AG04450 (cell line): ENCODE data around the gene TIGIT. TPM values are rescaled to one million over a fixed set of nuclear protein-coding genes. Genes with fewer than 3 reads are reported as not detected.
A peak's percentile ranks its signal among the peaks of the same experiment; 100 is the strongest.

Source experiments
- CTCF ChIA-PET: fragments of 300-600, 350-600 bp; formaldehyde crosslinking; extraction: SDS; loops from one replicate; lab custom pipeline; 2022; ENCODE audit warnings: antibody characterized with exemption, inconsistent platforms; lab: Charles Lee
- POLR2A ChIA-PET: fragments of 350-600 bp; formaldehyde crosslinking; extraction: SDS; loops from one replicate; lab custom pipeline; 2021; ENCODE audit warnings: antibody characterized with exemption, inconsistent platforms; lab: Yijun Ruan, JAX
- DNase-seq: peaks from one replicate; pipeline ENCODE4 v3.0.0-alpha.2; 2011; ENCODE audit warnings: low read depth, low spot score
- H3K27ac ChIP-seq: one replicate; pipeline ENCODE4 v1.5.1; 2012; ENCODE audit warnings: low read depth, low read length, control low read depth
- H3K27me3 ChIP-seq: one replicate; pipeline ENCODE4 v1.6.0; 2012; ENCODE audit warnings: low read length; ENCODE audit not compliant: control insufficient read depth, insufficient read depth
- H3K4me3 ChIP-seq: 2 replicates; pipeline ENCODE4 v1.5.1; 2011; ENCODE audit warnings: mild to moderate bottlenecking, low read depth, low read length, control low read depth
- H3K9me3 ChIP-seq: 2 replicates; pipeline ENCODE4 v1.5.1; 2012; ENCODE audit warnings: low read length; ENCODE audit not compliant: control insufficient read depth, insufficient read depth
- polyA plus RNA-seq: library from polyadenylated mRNA; depleted of rRNA; stranded (reverse); fragments of >200 nt; gene quantifications from 2 replicates; pipeline ENCODE4 v1.2.3, GENCODE V29; 2011
- TF ChIP-seq, protein P1 (sequence below): IDR thresholded peaks from 2 replicates; pipeline ENCODE4 v1.5.1; 2011; ENCODE audit warnings: low read depth, low read length, control low read depth, inconsistent platforms

TIGIT gene
- polyA plus RNA-seq, 1 experiment, result not detected

DNA sequence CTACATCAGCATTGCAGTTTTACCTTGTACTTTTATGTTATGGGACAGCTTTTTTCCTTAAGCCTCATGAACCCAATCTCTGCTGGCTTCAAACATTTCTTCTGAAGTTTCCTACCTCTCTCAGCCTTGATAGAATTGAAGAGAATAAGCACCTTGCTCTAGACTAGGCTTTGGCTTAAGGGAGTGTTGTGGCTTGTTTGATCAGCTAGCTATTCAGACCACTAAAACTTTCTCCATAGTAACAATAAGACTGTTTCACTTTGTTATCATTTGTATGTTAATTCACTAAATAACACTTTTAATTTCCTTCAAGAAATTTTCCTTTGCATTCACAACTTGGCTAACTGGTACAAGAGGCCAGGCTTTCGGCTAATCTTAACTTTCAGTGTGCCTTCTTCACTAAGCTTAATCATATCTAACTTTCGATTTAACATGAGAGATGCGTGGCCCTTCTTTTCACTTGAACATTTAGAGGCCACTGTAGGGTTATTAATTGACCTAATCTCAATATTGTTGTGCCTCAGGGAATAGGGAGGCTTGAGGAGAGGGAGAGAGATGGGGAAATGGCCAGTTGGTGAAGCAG lies 8.1 kb upstream of the TIGIT start:
- CTCF ChIA-PET, result no interaction called here
- H3K27ac ChIP-seq, result no peak overlapping the region
- POLR2A ChIA-PET, result no interaction called here

DNA sequence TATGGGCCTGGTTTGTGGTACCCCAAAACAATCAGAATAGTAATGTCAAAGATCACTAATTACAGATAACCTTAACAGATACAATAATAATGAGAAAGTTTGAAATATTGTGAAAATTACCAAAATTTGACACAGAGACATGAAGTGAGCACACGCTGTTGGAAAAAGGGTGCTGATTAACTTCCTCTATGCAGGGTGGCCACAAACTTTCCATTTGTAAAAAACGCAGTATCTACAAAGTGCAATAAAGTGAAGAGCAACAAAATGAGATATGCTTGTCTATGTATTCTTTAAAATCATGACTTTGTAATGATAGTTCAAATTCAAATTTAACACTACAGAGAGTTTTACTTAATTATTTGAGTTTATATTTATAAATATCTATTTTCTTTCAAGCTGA lies 7.6 kb upstream of the TIGIT start:
- CTCF ChIA-PET, result no interaction called here
- TF ChIP-seq, protein P1, sequence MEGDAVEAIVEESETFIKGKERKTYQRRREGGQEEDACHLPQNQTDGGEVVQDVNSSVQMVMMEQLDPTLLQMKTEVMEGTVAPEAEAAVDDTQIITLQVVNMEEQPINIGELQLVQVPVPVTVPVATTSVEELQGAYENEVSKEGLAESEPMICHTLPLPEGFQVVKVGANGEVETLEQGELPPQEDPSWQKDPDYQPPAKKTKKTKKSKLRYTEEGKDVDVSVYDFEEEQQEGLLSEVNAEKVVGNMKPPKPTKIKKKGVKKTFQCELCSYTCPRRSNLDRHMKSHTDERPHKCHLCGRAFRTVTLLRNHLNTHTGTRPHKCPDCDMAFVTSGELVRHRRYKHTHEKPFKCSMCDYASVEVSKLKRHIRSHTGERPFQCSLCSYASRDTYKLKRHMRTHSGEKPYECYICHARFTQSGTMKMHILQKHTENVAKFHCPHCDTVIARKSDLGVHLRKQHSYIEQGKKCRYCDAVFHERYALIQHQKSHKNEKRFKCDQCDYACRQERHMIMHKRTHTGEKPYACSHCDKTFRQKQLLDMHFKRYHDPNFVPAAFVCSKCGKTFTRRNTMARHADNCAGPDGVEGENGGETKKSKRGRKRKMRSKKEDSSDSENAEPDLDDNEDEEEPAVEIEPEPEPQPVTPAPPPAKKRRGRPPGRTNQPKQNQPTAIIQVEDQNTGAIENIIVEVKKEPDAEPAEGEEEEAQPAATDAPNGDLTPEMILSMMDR, result no peak
- POLR2A ChIA-PET, result no interaction called here
- H3K9me3 ChIP-seq, result no peaks in the 10 kb centered on the region
- no peak overlapping the region for H3K27ac ChIP-seq
- DNase-seq, result no peak
- no peak overlapping the region for H3K4me3 ChIP-seq
- no peaks in the 10 kb centered on the region for H3K27me3 ChIP-seq

More for the DNA sequence above, 8.1 kb upstream of the TIGIT start:
- Histone ChIP-seq H3K9me3 (no peaks in the 10 kb centered on the region), H3K4me3 (no peak overlapping the region), H3K27me3 (no peaks in the 10 kb centered on the region)
- no peak for DNase-seq
- TF ChIP-seq, protein P1, result no peak

DNA sequence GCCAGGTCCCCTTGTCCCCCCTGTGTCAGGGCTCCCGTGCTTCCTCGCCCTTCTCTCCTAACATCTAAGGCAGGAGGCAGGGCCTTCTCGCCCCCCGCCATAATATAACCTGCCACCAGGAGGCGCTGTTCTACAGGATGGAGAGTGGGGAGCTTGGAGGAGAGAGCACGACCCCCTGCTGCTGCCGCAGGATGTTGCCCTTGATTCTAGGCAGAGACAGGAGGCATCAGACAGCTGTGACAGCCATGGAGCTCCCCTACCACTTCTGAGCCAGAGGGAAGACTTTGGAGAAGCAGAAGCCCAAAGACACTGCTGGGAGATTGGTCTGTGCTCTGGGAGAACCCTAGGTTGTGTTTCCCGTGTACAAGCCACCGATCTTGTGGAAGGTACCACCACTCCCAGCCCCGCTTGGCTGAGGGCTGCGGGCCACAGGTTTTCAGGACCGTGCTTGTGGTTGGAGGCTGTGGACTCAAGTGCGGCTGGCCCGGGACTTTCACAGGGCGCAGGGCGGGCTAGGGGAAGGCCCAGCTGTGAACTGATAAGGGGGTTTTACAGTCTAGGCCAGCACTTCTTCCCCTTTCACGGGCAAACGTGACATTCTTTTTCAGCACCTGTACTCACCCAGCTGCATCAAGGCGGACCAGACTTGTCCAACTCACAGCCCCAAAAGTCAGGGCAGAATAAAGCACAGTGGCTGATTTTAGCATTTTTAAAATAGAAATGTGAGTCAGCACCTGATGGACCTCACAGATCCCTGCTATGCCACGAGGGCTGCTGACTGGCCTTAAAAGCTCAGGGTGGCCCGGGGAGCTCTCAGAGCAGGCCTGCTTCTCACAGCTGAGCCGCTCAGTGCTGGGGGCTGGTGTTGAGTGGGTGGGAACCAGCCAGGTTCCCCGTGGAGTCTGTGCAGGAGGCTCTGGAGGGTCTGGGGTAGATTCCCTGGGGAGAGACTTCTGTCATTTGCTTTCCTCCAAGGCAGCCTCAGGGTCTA lies 2.6 kb upstream of the TIGIT start:
- H3K27me3 ChIP-seq, result no peaks in the 10 kb centered on the region
- no peak overlapping the region for H3K4me3 ChIP-seq
- POLR2A ChIA-PET, result no interaction called here
- CTCF ChIA-PET, result interaction anchor here (0.6 to 1.8 kb wide), 21 partner anchors 9 to 695 kb away, joined by 3 to 13 read pairs (median 4); no protein-coding TSS in a partner anchor
- no peaks in the 10 kb centered on the region for H3K9me3 ChIP-seq
- DNase-seq, result no peak
- H3K27ac ChIP-seq, result no peak overlapping the region
- TF ChIP-seq, protein P1, result peak; percentile 80

DNA sequence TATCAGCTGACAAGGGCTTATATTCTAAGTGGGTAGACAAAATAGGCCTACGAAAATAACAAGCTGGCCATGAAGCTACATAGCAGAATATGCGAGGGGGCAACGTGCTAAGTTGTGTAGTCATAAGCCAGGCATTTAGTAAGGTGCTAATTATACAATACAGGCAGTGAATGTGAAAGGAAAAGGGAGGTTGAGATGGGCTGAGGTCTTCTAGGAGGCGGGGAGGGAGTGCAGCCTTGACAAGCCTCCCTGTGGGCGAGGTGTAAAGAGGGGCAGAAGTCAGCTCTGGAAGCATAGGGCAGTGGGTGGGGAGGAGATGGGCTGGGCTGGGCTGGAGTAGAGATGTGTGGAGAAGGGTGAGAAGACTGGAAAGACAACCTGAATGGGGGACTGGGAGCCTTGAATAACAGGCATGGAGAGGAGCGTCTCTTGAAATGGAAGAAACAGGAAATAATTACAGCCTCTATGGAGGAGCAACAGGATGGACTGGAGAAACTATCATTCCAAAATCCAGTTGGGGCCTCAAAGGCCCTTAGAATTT lies 1.2 kb downstream of the TIGIT start:
- TF ChIP-seq, protein P1, result no peak
- ChIA-PET CTCF (no interaction called here), POLR2A (no interaction called here)
- Histone ChIP-seq H3K27me3 (no peaks in the 10 kb centered on the region), H3K27ac (no peak overlapping the region), H3K4me3 (no peak overlapping the region), H3K9me3 (no peaks in the 10 kb centered on the region)
- DNase-seq, result no peak
